H1 (cell line): ENCODE measurements around the gene SWT1.

ENCODE experiments used
- BACH1 ChIP-seq: IDR thresholded peaks from 2 replicates; pipeline ENCODE4 v1.6.1; 2012; ENCODE audit warnings: low read length, improper control_type of control experiment
- CEBPB ChIP-seq: IDR thresholded peaks from 2 replicates; pipeline ENCODE4 v1.6.1; 2012; ENCODE audit warnings: low read depth, low read length
- MAX ChIP-seq: IDR thresholded peaks from 2 replicates; pipeline ENCODE4 v1.6.1; 2012; ENCODE audit warnings: inconsistent platforms
- SUZ12 ChIP-seq: fragments of 200-600 bp; sonication (generic); IDR thresholded peaks from 2 replicates; pipeline ENCODE4 v1.6.1; 2012; ENCODE audit warnings: mild to moderate bottlenecking, inconsistent platforms, low read length, moderate library complexity, mixed read lengths
- TF ChIP-seq, protein P1 (sequence below), 3 experiments: IDR thresholded peaks; 1 replicate in 2 of 3; 2 replicates in 1 of 3; pipeline versions ENCODE4 v1.5.1 to v1.6.1; 2011; ENCODE audit warnings: low read length in 3 of 3, mild to moderate bottlenecking in 3 of 3, inconsistent platforms in 2 of 3, low read depth in 1 of 3, moderate library complexity in 1 of 3; ENCODE audit not compliant: insufficient read depth in 1 of 3; ENCODE audit errors: control extremely low read depth in 1 of 3

DNA sequence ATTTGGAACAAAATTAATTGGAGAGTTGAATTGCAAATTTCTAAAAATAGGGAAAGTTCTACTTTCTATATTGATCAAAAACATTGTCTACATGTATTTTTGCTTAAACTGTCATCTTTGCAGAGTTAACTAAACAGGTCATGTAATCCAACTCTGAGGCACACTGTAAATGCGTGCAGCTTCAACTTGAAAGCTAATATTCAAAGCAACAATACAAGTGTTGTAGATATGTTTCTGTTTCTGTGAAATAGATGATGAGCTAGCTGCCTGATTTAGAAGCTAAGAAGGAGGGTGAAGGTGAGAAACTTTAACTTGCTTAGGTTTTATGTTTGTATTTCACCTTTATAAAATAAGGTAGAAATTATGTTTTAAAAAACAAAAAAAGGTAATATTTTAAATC lies 82.9 kb downstream of the SWT1 start:
- no peak for TF ChIP-seq BACH1
- no peak for TF ChIP-seq SUZ12
- no peak for TF ChIP-seq MAX
- TF ChIP-seq, protein P1, sequence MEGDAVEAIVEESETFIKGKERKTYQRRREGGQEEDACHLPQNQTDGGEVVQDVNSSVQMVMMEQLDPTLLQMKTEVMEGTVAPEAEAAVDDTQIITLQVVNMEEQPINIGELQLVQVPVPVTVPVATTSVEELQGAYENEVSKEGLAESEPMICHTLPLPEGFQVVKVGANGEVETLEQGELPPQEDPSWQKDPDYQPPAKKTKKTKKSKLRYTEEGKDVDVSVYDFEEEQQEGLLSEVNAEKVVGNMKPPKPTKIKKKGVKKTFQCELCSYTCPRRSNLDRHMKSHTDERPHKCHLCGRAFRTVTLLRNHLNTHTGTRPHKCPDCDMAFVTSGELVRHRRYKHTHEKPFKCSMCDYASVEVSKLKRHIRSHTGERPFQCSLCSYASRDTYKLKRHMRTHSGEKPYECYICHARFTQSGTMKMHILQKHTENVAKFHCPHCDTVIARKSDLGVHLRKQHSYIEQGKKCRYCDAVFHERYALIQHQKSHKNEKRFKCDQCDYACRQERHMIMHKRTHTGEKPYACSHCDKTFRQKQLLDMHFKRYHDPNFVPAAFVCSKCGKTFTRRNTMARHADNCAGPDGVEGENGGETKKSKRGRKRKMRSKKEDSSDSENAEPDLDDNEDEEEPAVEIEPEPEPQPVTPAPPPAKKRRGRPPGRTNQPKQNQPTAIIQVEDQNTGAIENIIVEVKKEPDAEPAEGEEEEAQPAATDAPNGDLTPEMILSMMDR (IDR thresholded peaks at IDR 0.05; ENCODE audit: control extremely low read depth in 1 of 3, insufficient read depth in 1 of 3, low read depth in 1 of 3, low read length in 3 of 3) = no peak
- TF ChIP-seq CEBPB = no peak
